ENCODE results near the gene CRIP1.

CRIP1 gene

DNA sequence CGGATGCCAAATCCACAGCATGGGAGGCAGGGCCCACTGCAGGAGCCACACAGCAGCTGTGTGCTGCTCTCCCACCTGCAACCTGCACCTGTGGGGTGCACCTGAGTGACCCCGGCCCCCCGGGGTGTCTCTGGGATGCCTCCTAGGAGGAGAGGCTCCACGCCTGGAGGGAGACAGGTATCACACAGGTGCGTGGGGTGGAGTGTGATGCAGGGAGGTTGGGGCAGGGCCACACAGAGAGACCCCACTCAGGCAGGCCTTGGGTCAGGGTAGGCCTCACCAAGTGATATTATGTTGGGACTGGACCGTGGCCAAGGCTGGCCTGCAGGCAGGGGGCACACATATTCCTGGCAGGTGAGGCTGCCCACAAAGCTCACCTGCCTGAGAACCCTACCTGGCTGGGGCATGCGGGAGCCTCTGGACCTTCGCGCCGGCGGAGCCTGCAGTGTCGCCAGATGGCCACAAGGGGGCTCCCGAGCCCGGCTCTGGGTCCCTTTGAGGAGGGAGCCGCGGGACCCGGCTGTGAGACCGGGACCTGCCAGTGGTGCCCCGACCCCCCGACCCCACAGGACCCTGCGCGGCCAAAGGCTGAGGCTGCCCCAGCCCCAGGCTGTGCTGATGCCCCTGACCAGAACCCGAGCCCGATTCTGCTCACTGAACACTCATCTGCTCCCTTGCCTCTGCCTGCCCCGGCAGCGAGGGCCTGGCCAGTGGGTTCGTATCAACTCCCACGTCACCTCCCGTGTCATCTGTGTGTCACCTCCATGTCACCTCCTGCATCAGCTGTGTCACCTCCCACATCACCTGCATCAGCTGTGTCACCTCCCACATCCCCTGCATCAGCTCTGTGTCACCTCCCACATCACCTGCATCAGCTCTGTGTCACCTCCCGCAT is 51.1 kb downstream of the CRIP1 start:
- ATAC-seq (replicated peaks) (peak; percentile 89 to 91), DNase-seq (peak; percentile 63)
- Mint-ChIP-seq H3K9me3 (peaks cover 1 to 3% of the 10 kb centered on the region in 2 donors), H3K4me1 (peaks cover 6 to 13% of the 10 kb centered on the region in 2 donors), H3K36me3 (no peaks in the 10 kb centered on the region), H3K27ac (no peak overlapping the region), H3K4me3 (peak overlapping the region in 1 of 2 donors; percentile 14), H3K27me3 (peaks cover 0 to 4% of the 10 kb centered on the region in 2 donors)

Data from stimulated activated naive B cell treated with anti-CD40 and anti-IgM and Interleukin-4, amounts not matched to agents 10 μg/mL and 1 μg/mL and 100 μg/mL, for 72 hours (primary cell).